Erythroblast (primary cell): ENCODE measurements around the gene GBGT1.

Source experiments
- GATA1 ChIP-seq: IDR thresholded peaks from 2 replicates; pipeline ENCODE4 v1.6.1; 2011; ENCODE audit warnings: low read depth, mild to moderate bottlenecking, control low read depth, low read length, moderate library complexity
- POLR2A ChIP-seq: IDR thresholded peaks from 2 replicates; pipeline ENCODE4 v1.6.1; 2011; ENCODE audit warnings: mild to moderate bottlenecking, low read length

DNA sequence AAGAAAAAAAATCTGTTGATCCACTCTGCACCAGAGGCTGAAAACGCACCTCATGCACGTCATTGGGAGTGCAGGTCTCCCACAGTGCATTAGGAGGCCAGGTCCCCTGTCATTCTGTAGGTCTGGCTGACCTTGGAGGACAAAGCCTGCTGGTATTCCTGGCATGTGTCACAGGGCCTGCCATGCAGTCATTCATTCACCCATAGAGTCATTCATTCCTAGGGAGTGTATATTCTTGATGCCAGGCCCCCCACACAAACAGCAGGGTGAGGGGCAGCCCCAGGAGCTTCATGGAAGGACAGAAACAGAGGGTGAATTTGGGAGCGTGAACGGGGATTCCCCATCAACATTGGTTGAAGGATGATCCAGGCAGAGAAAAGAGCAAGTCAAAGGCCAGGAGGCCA lies 2.2 kb downstream of the GBGT1 start:
- TF ChIP-seq POLR2A, result peak; percentile 73
- no peak for TF ChIP-seq GATA1
